ENCODE results near the gene GCAT. TPM values are rescaled to one million over a fixed set of nuclear protein-coding genes. Genes with fewer than 3 reads are reported as not detected.

Gene GCAT
- total and polyA plus RNA-seq, 11 donors, result 25.2 to 83.6 (median 39.7) TPM

- peak overlapping the region in 8 of 12 donors; percentile 10 to 76 (median 66) for H3K27ac ChIP-seq
- TF ChIP-seq CTCF (IDR thresholded peaks at IDR 0.05) (no peak), POLR2A (IDR thresholded peaks at IDR 0.05) (no peak)
- H3K36me3 ChIP-seq, result peaks cover 2 to 100% (median 100%) of the 10 kb centered on the region in 9 donors
- WGBS, 4 donors, result 61 to 64% (median 63%) methylated on average over 7 of the region's 7 CpGs
- intact Hi-C loops (cut with DNase I), result no loop called here
- no peak overlapping the region for H3K4me3 ChIP-seq
- no peaks in the 10 kb centered on the region for H3K27me3 ChIP-seq
- DNase-seq, result no peak
- H3K4me1 ChIP-seq, result peaks cover 3 to 49% (median 14%) of the 10 kb centered on the region in 12 donors
- no peaks in the 10 kb centered on the region for H3K9me3 ChIP-seq
- ATAC-seq, result peak in 1 of 4 donors; percentile 35
These were observed 53.2 kb downstream of the GCAT start for GRCh38 chr22:37860796-37861421.

GRCh38 chr22:37862570-37863325, 55.0 kb downstream of the GCAT start:
- ATAC-seq, result peak; percentile 28 to 55 (median 41)
- Histone ChIP-seq H3K27ac (peak overlapping the region in 11 of 12 donors; percentile 11 to 60 (median 42)), H3K4me1 (peaks cover 3 to 49% (median 14%) of the 10 kb centered on the region in 12 donors), H3K9me3 (no peaks in the 10 kb centered on the region), H3K4me3 (no peak overlapping the region), H3K27me3 (no peaks in the 10 kb centered on the region), H3K36me3 (peaks cover 2 to 100% (median 98%) of the 10 kb centered on the region in 9 donors)
- DNase-seq, result no peak
- WGBS, 4 donors, result 56 to 63% (median 59%) methylated on average over 7 of the region's 7 CpGs
- TF ChIP-seq CTCF (IDR thresholded peaks at IDR 0.05) (no peak), POLR2A (IDR thresholded peaks at IDR 0.05) (no peak)
- intact Hi-C loops (cut with DNase I), result loop anchor here in 9 of 10 donors (1.0 to 2.0 kb wide), 3 partner anchors 44 to 46 kb away; no protein-coding TSS in a partner anchor

- peaks cover 3 to 33% (median 9%) of the 10 kb centered on the region in 12 donors for H3K4me1 ChIP-seq
- DNase-seq, result no peak
- no peaks in the 10 kb centered on the region for H3K9me3 ChIP-seq
- peaks cover 0 to 100% (median 96%) of the 10 kb centered on the region in 9 donors for H3K36me3 ChIP-seq
- no peak for ATAC-seq
- H3K27me3 ChIP-seq, result no peaks in the 10 kb centered on the region
- intact Hi-C loops (cut with DNase I), result loop anchor here in 1 of 10 donors (2.0 kb wide), 1 partner anchor 49 kb away; no protein-coding TSS in a partner anchor
- H3K4me3 ChIP-seq, result no peak overlapping the region
- TF ChIP-seq CTCF (IDR thresholded peaks at IDR 0.05) (no peak), POLR2A (IDR thresholded peaks at IDR 0.05) (no peak)
- WGBS, 4 donors, result 81 to 90% (median 85%) methylated on average over 6 of the region's 6 CpGs
- H3K27ac ChIP-seq, result no peak overlapping the region
These were observed 57.8 kb downstream of the GCAT start for GRCh38 chr22:37865510-37865909.

MicroRNAs within 50 kb of the gene (microRNA counts, 767-probe panel; counts per million panel counts)
- microRNA hsa-miR-658, result 71.6 to 1,349 counts per million in 2 donors
- 0 to 1,798 counts per million in 2 donors for microRNA hsa-miR-659-3p

Small RNAs within 50 kb of the gene (microRNA-seq; reads per million reads assigned to microRNA genes)
- gene MIR659, result 0 to 0.21 (median 0.10) reads per million in 4 donors

Other genes with a start within 250 kb of the GCAT start
- gene CDC42EP1, start 247.5 kb upstream of the GCAT start, total RNA-seq, result 10 to 100 TPM; 11.9 to 34.9 (median 23.8) TPM
- 10 to 100 TPM; 10.4 to 17.7 TPM for gene CDC42EP1, start 247.5 kb upstream of the GCAT start, polyA plus RNA-seq
- 10 to 100 TPM in 1 of 9 donors, 1 to 10 TPM in 1, not detected in 7; 5.3 to 10.3 TPM for gene LGALS2, start 227.8 kb upstream of the GCAT start, total RNA-seq
- under 1 TPM in 1 of 2 donors, not detected in 1; 0.17 TPM for gene LGALS2, start 227.8 kb upstream of the GCAT start, polyA plus RNA-seq
- gene GGA1, start 199.1 kb upstream of the GCAT start, total RNA-seq, result 10 to 100 TPM; 22.7 to 45.7 (median 27.4) TPM
- 10 to 100 TPM; 27.4 to 39.4 TPM for gene GGA1, start 199.1 kb upstream of the GCAT start, polyA plus RNA-seq
- 10 to 100 TPM in 1 of 9 donors, 1 to 10 TPM in 6, under 1 TPM in 2; 0.44 to 19.7 (median 2.0) TPM for gene SH3BP1, start 168.3 kb upstream of the GCAT start, total RNA-seq
- 1 to 10 TPM in 1 of 2 donors, under 1 TPM in 1; 1.00 to 2.2 TPM for gene SH3BP1, start 168.3 kb upstream of the GCAT start, polyA plus RNA-seq
- gene PDXP, start 149.2 kb upstream of the GCAT start, total RNA-seq, result 10 to 100 TPM; 15.2 to 33.1 (median 25.9) TPM
- gene PDXP, start 149.2 kb upstream of the GCAT start, polyA plus RNA-seq, result 10 to 100 TPM; 12.8 to 36.4 TPM
- gene LGALS1, start 132.3 kb upstream of the GCAT start, total RNA-seq, result 1,000 to 10,000 TPM in 3 of 9 donors, 100 to 1,000 TPM in 6; 722 to 2,034 (median 903) TPM
- gene LGALS1, start 132.3 kb upstream of the GCAT start, polyA plus RNA-seq, result 1,000 to 10,000 TPM; 1,230 to 2,204 TPM
- gene NOL12, start 121.6 kb upstream of the GCAT start, total RNA-seq, result 10 to 100 TPM in 8 of 9 donors, 1 to 10 TPM in 1; 8.0 to 16.3 (median 13.8) TPM
- 10 to 100 TPM; 16.8 to 29.2 TPM for gene NOL12, start 121.6 kb upstream of the GCAT start, polyA plus RNA-seq
- gene TRIOBP, start 110.9 kb upstream of the GCAT start, total RNA-seq, result 100 to 1,000 TPM in 4 of 9 donors, 10 to 100 TPM in 5; 67.9 to 147 (median 94.7) TPM
- 100 to 1,000 TPM in 1 of 2 donors, 10 to 100 TPM in 1; 54.9 to 119 TPM for gene TRIOBP, start 110.9 kb upstream of the GCAT start, polyA plus RNA-seq
- gene GALR3, start 15.4 kb downstream of the GCAT start, total RNA-seq, result not detected
- not detected for gene GALR3, start 15.4 kb downstream of the GCAT start, polyA plus RNA-seq
- 10 to 100 TPM; 11.6 to 44.6 (median 15.9) TPM for gene ANKRD54, start 36.4 kb downstream of the GCAT start, total RNA-seq
- gene ANKRD54, start 36.4 kb downstream of the GCAT start, polyA plus RNA-seq, result 10 to 100 TPM; 15.7 to 20.4 TPM
- gene EIF3L, start 41.5 kb downstream of the GCAT start, total RNA-seq, result 100 to 1,000 TPM; 237 to 456 (median 369) TPM
- 100 to 1,000 TPM; 111 to 284 TPM for gene EIF3L, start 41.5 kb downstream of the GCAT start, polyA plus RNA-seq
- 10 to 100 TPM; 15.8 to 40.7 (median 17.8) TPM for gene MICALL1, start 98.4 kb downstream of the GCAT start, total RNA-seq
- 10 to 100 TPM; 10.6 to 21.3 TPM for gene MICALL1, start 98.4 kb downstream of the GCAT start, polyA plus RNA-seq
- gene C22orf23, start 145.7 kb downstream of the GCAT start, total RNA-seq, result under 1 TPM in 7 of 9 donors, not detected in 2; 0.16 to 0.80 (median 0.44) TPM
- under 1 TPM; 0.37 to 0.65 TPM for gene C22orf23, start 145.7 kb downstream of the GCAT start, polyA plus RNA-seq
- 100 to 1,000 TPM in 1 of 9 donors, 10 to 100 TPM in 8; 60.7 to 120 (median 77.5) TPM for gene POLR2F, start 145.8 kb downstream of the GCAT start, total RNA-seq
- 100 to 1,000 TPM; 140 to 218 TPM for gene POLR2F, start 145.8 kb downstream of the GCAT start, polyA plus RNA-seq
- 1 to 10 TPM in 5 of 9 donors, under 1 TPM in 4; 0.43 to 7.6 (median 1.1) TPM for gene SOX10, start 176.6 kb downstream of the GCAT start, total RNA-seq
- gene SOX10, start 176.6 kb downstream of the GCAT start, polyA plus RNA-seq, result 1 to 10 TPM in 1 of 2 donors, under 1 TPM in 1; 0.82 to 1.8 TPM
- 10 to 100 TPM; 18.8 to 39.5 (median 22.2) TPM for gene PICK1, start 249.5 kb downstream of the GCAT start, total RNA-seq
- 10 to 100 TPM; 26.5 to 41.5 TPM for gene PICK1, start 249.5 kb downstream of the GCAT start, polyA plus RNA-seq